ENCODE data around the gene ENDOD1.
"Not testable (repeated sequence)": the region's sequence is repeated elsewhere in the genome, so short reads cannot be mapped to it uniquely, and the experiment has no call there.

Gene ENDOD1, protein sequence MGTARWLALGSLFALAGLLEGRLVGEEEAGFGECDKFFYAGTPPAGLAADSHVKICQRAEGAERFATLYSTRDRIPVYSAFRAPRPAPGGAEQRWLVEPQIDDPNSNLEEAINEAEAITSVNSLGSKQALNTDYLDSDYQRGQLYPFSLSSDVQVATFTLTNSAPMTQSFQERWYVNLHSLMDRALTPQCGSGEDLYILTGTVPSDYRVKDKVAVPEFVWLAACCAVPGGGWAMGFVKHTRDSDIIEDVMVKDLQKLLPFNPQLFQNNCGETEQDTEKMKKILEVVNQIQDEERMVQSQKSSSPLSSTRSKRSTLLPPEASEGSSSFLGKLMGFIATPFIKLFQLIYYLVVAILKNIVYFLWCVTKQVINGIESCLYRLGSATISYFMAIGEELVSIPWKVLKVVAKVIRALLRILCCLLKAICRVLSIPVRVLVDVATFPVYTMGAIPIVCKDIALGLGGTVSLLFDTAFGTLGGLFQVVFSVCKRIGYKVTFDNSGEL

DNA sequence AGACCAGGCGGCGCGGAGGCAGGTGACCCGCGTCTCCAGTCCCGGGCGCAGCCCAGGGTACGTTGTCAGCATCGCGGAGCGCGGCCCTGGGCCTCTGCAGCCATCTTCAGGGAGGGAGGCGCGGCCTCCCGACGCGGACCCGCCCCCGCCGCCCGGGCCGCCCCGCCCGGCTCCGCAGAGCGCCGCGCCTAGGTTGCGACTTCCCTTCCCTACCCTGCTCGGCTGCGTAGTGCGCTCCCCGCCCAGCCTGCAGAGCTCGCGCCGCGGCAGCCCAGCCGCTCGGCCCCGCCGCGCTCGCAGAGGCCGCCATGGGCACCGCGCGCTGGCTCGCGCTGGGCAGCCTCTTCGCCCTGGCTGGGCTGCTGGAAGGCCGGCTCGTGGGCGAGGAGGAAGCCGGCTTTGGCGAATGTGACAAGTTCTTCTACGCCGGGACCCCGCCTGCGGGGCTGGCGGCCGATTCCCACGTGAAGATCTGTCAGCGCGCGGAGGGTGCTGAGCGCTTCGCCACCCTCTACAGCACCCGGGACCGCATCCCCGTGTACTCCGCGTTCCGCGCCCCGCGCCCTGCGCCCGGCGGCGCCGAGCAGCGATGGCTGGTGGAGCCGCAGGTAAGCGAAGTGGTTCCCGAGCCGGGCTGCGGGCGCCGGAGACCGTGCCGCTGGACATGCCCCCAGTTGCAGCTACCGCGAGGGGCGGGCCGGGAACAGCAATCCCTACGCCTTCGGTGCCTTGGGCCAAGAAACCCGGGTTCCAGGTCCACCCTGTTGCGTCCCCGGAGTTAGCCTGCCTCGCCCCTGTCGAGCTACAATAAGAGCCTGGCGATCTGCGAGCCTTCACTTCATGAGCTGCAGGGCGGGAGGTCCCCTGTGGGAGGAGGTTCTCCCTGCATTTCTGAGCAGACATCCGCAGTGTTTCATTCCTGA, at the start of gene ENDOD1:
ENDOD1 (plus strand) TSS at position 227 of the 923 bp plus-strand sequence; CDS start at position 309, 82 bp downstream.
- H3K4me3 ChIP-seq (ENCODE audit: low read depth, low read length), result peak within 1 kb of the TSS; percentile 65
- TF ChIP-seq, protein P1, sequence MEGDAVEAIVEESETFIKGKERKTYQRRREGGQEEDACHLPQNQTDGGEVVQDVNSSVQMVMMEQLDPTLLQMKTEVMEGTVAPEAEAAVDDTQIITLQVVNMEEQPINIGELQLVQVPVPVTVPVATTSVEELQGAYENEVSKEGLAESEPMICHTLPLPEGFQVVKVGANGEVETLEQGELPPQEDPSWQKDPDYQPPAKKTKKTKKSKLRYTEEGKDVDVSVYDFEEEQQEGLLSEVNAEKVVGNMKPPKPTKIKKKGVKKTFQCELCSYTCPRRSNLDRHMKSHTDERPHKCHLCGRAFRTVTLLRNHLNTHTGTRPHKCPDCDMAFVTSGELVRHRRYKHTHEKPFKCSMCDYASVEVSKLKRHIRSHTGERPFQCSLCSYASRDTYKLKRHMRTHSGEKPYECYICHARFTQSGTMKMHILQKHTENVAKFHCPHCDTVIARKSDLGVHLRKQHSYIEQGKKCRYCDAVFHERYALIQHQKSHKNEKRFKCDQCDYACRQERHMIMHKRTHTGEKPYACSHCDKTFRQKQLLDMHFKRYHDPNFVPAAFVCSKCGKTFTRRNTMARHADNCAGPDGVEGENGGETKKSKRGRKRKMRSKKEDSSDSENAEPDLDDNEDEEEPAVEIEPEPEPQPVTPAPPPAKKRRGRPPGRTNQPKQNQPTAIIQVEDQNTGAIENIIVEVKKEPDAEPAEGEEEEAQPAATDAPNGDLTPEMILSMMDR (IDR thresholded peaks at IDR 0.05; ENCODE audit: low read depth, low read length), result no peak

DNA sequence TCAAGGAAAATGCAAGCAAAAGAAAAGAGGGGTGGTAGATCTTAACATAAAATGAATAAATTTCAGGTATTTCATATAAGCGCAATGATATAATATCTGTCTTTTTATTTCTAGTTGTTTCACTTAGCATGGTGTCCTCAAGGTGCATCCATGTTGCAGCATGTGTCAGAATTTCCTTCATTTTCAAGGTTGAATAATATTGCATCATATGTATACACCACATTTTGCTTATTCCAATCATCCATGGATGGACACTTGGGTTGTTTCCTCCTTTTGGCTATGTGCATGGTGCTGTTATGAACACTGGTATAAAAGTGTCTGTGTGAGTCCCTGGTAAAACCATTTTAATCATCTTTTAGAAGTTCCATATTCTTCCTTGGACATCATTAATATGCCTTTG, 47.4 kb upstream of the ENDOD1 start:
- TF ChIP-seq, protein P1 (IDR thresholded peaks at IDR 0.05; ENCODE audit: low read depth, low read length), result no peak
- H3K4me3 ChIP-seq (ENCODE audit: low read depth, low read length), result no peak overlapping the region

DNA sequence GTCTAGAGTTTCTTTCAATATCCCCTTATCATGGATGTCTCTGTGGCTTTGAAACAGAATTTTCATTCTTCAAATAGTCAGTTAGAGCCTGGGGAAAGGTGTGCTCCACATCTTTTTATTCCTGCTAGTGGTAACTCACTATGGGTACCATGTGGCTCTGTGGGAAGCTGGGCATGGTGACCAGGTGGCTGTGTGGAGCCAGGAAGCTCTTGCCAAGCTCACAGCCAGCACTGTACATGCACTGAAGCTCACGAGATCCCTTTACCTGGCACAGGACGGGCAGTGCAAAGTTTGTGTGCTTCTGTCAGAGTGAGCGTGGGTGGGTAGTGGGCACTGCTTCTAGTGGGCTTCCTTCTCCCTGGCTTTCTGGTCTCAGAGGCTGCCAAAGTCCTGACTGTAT, 46.7 kb upstream of the ENDOD1 start:
- TF ChIP-seq, protein P1 (IDR thresholded peaks at IDR 0.05; ENCODE audit: low read depth, low read length), result no peak
- no peak overlapping the region for H3K4me3 ChIP-seq (ENCODE audit: low read depth, low read length)

DNA sequence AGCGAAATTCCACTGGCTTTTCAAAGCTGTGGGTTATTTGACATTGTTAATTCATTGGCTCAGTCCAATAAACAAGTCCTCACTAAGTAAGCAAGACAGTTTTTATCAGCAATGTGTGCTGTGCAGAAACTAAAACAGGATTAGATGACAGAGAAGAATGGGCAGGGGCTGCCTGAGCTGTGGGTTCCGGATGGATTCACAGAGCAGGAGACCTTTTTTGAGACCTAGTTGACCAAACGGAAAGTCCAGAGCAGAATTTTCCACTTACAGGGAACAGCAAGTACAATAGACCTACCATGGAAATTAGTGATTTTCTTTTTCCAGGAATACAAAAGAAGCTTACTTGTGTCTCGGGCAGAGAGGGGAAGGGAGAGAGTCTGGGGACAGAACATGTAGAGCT, 45.6 kb upstream of the ENDOD1 start:
- TF ChIP-seq, protein P1 (IDR thresholded peaks at IDR 0.05; ENCODE audit: low read depth, low read length), result no peak

DNA sequence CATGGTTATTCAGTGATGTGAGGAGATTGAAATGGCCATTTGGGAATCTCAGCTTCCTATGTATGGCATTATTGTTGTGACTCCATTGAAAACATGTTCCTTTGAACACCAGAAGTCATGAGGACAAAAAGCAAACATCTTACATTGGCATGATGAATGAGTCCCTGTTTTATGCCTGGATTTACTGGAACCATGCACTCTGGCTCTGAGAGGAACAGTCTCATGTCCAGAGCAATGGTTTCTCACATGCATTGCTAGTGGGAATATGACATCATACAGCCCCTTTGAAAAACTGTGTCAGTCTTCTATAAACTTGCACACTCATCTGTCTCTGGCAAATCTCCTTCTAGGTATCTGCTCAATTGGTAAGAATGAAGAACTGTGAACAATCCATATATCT, 43.8 kb upstream of the ENDOD1 start:
- TF ChIP-seq, protein P1 (IDR thresholded peaks at IDR 0.05; ENCODE audit: low read depth, low read length), result no peak
- no peak overlapping the region for H3K4me3 ChIP-seq (ENCODE audit: low read depth, low read length)

More for the DNA sequence above, 45.6 kb upstream of the ENDOD1 start:
- no peak overlapping the region for H3K4me3 ChIP-seq (ENCODE audit: low read depth, low read length)

DNA sequence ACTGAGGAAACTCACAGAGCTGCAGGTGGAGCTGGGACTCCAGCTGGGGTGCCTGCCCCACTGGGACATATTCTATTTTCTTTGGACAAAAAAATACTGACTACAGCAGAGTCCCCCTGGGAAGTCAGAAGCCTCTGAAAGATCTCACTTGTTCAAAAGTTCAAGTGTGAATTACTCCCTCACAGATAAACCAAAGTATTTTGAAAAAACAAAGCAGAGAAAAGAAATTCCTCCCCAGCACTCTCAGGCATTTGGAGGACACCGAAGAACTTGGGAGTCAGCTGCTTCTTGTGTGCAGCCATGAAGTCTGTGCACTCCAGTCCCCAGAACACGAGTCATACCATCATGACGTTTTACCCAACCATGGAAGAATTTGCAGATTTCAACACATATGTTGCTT, 40.5 kb upstream of the ENDOD1 start, which contains the start of gene KDM4F:
KDM4F (plus strand) TSS at position 301 of the 400 bp plus-strand sequence.
- not testable (repeated sequence) for H3K4me3 ChIP-seq (ENCODE audit: low read depth, low read length)

DNA sequence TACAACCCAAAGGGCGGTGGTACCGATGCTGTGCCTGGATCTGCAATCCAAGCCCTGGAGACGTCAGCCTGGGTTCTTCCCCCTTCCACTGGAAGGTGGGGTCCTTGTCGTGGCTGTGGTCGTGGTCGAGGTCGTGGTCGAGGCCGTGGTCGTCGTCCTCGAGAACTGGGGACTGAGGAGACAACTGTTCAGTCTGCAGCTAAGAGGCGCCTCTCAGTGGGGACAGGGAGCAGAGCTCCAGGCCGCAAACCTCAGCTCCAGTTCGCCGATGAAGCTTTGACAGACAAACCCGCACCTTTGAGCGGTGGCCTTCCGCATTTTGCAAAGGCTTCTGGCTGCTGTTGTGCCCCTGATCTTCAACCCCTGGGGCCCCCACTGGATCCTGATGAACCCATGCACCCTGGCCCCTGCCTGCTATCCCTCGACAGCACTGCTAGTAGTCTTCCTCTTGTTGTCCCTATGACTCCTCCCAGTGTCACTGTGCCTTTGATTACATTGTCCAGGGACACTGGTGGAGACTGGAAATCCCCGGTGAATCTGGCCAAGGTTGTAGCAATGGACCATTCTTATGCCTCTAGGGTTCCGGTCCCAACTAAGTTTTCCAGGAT, 38.9 kb upstream of the ENDOD1 start:
- TF ChIP-seq, protein P1 (IDR thresholded peaks at IDR 0.05; ENCODE audit: low read depth, low read length), result no peak
- H3K4me3 ChIP-seq (ENCODE audit: low read depth, low read length), result no peak overlapping the region
